Measurements from ENCODE around the gene LRRC55.
A peak's percentile ranks its signal among the peaks of the same experiment; 100 is the strongest.

LRRC55 gene

GRCh38 chr11:57135020-57135751, 46.6 kb upstream of the LRRC55 start:
- Histone ChIP-seq H3K4ac (ENCODE audit: low read length) (no peak overlapping the region), H3K79me1 (ENCODE audit: low read depth, low read length) (no peaks in the 10 kb centered on the region), H3K9ac (ENCODE audit: low read depth, low read length, poor library complexity) (no peak overlapping the region), H2AFZ (ENCODE audit: low read length) (no peak overlapping the region), H3K18ac (ENCODE audit: low read length) (no peak overlapping the region), H3K14ac (ENCODE audit: low read length) (no peak overlapping the region), H3K4me2 (ENCODE audit: insufficient read depth, low read length, poor library complexity, severe bottlenecking) (no peak overlapping the region), H2BK120ac (ENCODE audit: low read depth, low read length) (no peak overlapping the region), H3K23ac (ENCODE audit: low read depth, low read length, poor library complexity) (no peak overlapping the region), H2BK5ac (ENCODE audit: low read length) (no peak overlapping the region), H3K9me3 (replicated peaks in 1 of 2; ENCODE audit: control insufficient read depth in 2 of 2, insufficient read depth in 1 of 2, low read depth in 1 of 2, low read length in 2 of 2) (peaks cover 0 to 17% of the 10 kb centered on the region in 2 donors), H4K8ac (ENCODE audit: low read depth, low read length) (no peak overlapping the region), H3K4me3 (ENCODE audit: low read length in 2 of 2) (no peak overlapping the region), H2AK5ac (ENCODE audit: low read depth, low read length) (no peak overlapping the region), H4K91ac (ENCODE audit: low read depth, low read length, poor library complexity) (no peak overlapping the region), H3K27me3 (ENCODE audit: control insufficient read depth in 3 of 3, insufficient read depth in 3 of 3, low read depth in 1 of 3, low read length in 3 of 3) (no peaks in the 10 kb centered on the region), H2BK12ac (ENCODE audit: low read length) (no peak overlapping the region), H2BK15ac (ENCODE audit: low read length) (no peak overlapping the region), H3K27ac (replicated peaks; ENCODE audit: low read length) (no peak overlapping the region), H3K4me1 (ENCODE audit: control insufficient read depth in 2 of 2, insufficient read depth in 1 of 2, low read depth in 1 of 2, low read length in 2 of 2) (no peaks in the 10 kb centered on the region), H3K36me3 (replicated peaks in 1 of 2; ENCODE audit: control insufficient read depth in 2 of 2, insufficient read depth in 2 of 2, low read length in 2 of 2) (no peaks in the 10 kb centered on the region)
- no peak for DNase-seq (ENCODE audit: low spot score)
- WGBS, 2 donors (ENCODE audit: extremely low coverage in 2 of 2, insufficient read length in 2 of 2, insufficient replicate concordance in 1 of 2), result no CpG with 5 or more reads among the region's 3 CpGs

GRCh38 chr11:57140568-57140967, 41.2 kb upstream of the LRRC55 start:
- Histone ChIP-seq H3K18ac (ENCODE audit: low read length) (no peak overlapping the region), H2AFZ (ENCODE audit: low read length) (no peak overlapping the region), H2AK5ac (ENCODE audit: low read depth, low read length) (no peak overlapping the region), H3K9me3 (replicated peaks in 1 of 2; ENCODE audit: control insufficient read depth in 2 of 2, insufficient read depth in 1 of 2, low read depth in 1 of 2, low read length in 2 of 2) (peaks cover 0 to 17% of the 10 kb centered on the region in 2 donors), H3K14ac (ENCODE audit: low read length) (no peak overlapping the region), H3K27ac (replicated peaks; ENCODE audit: low read length) (no peak overlapping the region), H3K4me1 (ENCODE audit: control insufficient read depth in 2 of 2, insufficient read depth in 1 of 2, low read depth in 1 of 2, low read length in 2 of 2) (peaks cover 1 to 2% of the 10 kb centered on the region in 2 donors), H3K4me2 (ENCODE audit: insufficient read depth, low read length, poor library complexity, severe bottlenecking) (no peak overlapping the region), H3K9ac (ENCODE audit: low read depth, low read length, poor library complexity) (no peak overlapping the region), H2BK120ac (ENCODE audit: low read depth, low read length) (no peak overlapping the region), H3K4ac (ENCODE audit: low read length) (no peak overlapping the region), H4K8ac (ENCODE audit: low read depth, low read length) (no peak overlapping the region), H3K23ac (ENCODE audit: low read depth, low read length, poor library complexity) (no peak overlapping the region), H4K91ac (ENCODE audit: low read depth, low read length, poor library complexity) (no peak overlapping the region), H2BK15ac (ENCODE audit: low read length) (no peak overlapping the region), H3K36me3 (replicated peaks in 1 of 2; ENCODE audit: control insufficient read depth in 2 of 2, insufficient read depth in 2 of 2, low read length in 2 of 2) (no peaks in the 10 kb centered on the region), H2BK5ac (ENCODE audit: low read length) (no peak overlapping the region), H3K27me3 (ENCODE audit: control insufficient read depth in 3 of 3, insufficient read depth in 3 of 3, low read depth in 1 of 3, low read length in 3 of 3) (no peaks in the 10 kb centered on the region), H2BK12ac (ENCODE audit: low read length) (no peak overlapping the region), H3K4me3 (ENCODE audit: low read length in 2 of 2) (no peak overlapping the region), H3K79me1 (ENCODE audit: low read depth, low read length) (no peaks in the 10 kb centered on the region)
- DNase-seq (ENCODE audit: low spot score), result no peak
- WGBS, 2 donors (ENCODE audit: extremely low coverage in 2 of 2, insufficient read length in 2 of 2, insufficient replicate concordance in 1 of 2), result 100% methylated on average over 1 of the region's 2 CpGs; no CpG with 5 or more reads in 1 of the 2 donors

- H3K9ac ChIP-seq (ENCODE audit: low read depth, low read length, poor library complexity), result no peak overlapping the region
- H2AK5ac ChIP-seq (ENCODE audit: low read depth, low read length), result no peak overlapping the region
- no peaks in the 10 kb centered on the region for H3K27me3 ChIP-seq (ENCODE audit: control insufficient read depth in 3 of 3, insufficient read depth in 3 of 3, low read depth in 1 of 3, low read length in 3 of 3)
- H2BK5ac ChIP-seq (ENCODE audit: low read length), result no peak overlapping the region
- no peak for DNase-seq (ENCODE audit: low spot score)
- no peak overlapping the region for H2BK12ac ChIP-seq (ENCODE audit: low read length)
- H3K23ac ChIP-seq (ENCODE audit: low read depth, low read length, poor library complexity), result no peak overlapping the region
- H3K4me2 ChIP-seq (ENCODE audit: insufficient read depth, low read length, poor library complexity, severe bottlenecking), result no peak overlapping the region
- H4K91ac ChIP-seq (ENCODE audit: low read depth, low read length, poor library complexity), result no peak overlapping the region
- no peak overlapping the region for H2BK120ac ChIP-seq (ENCODE audit: low read depth, low read length)
- H3K4ac ChIP-seq (ENCODE audit: low read length), result no peak overlapping the region
- no peak overlapping the region for H3K14ac ChIP-seq (ENCODE audit: low read length)
- H2AFZ ChIP-seq (ENCODE audit: low read length), result no peak overlapping the region
- no peak overlapping the region for H2BK15ac ChIP-seq (ENCODE audit: low read length)
- H3K79me1 ChIP-seq (ENCODE audit: low read depth, low read length), result no peaks in the 10 kb centered on the region
- H3K36me3 ChIP-seq (replicated peaks in 1 of 2; ENCODE audit: control insufficient read depth in 2 of 2, insufficient read depth in 2 of 2, low read length in 2 of 2), result no peaks in the 10 kb centered on the region
- no peak overlapping the region for H3K4me3 ChIP-seq (ENCODE audit: low read length in 2 of 2)
- H3K4me1 ChIP-seq (ENCODE audit: control insufficient read depth in 2 of 2, insufficient read depth in 1 of 2, low read depth in 1 of 2, low read length in 2 of 2), result peaks cover 1 to 2% of the 10 kb centered on the region in 2 donors
- H4K8ac ChIP-seq (ENCODE audit: low read depth, low read length), result no peak overlapping the region
- H3K9me3 ChIP-seq (replicated peaks in 1 of 2; ENCODE audit: control insufficient read depth in 2 of 2, insufficient read depth in 1 of 2, low read depth in 1 of 2, low read length in 2 of 2), result peaks cover 0 to 7% of the 10 kb centered on the region in 2 donors
- H3K27ac ChIP-seq (replicated peaks; ENCODE audit: low read length), result no peak overlapping the region
- no CpG with 5 or more reads among the region's 4 CpGs for WGBS, 2 donors (ENCODE audit: extremely low coverage in 2 of 2, insufficient read length in 2 of 2, insufficient replicate concordance in 1 of 2)
- no peak overlapping the region for H3K18ac ChIP-seq (ENCODE audit: low read length)
Measured at GRCh38 chr11:57143459-57143858, 38.3 kb upstream of the LRRC55 start.

GRCh38 chr11:57144075-57144474, 37.7 kb upstream of the LRRC55 start:
- Histone ChIP-seq H2BK15ac (ENCODE audit: low read length) (no peak overlapping the region), H2BK12ac (ENCODE audit: low read length) (no peak overlapping the region), H3K36me3 (replicated peaks in 1 of 2; ENCODE audit: control insufficient read depth in 2 of 2, insufficient read depth in 2 of 2, low read length in 2 of 2) (no peaks in the 10 kb centered on the region), H3K79me1 (ENCODE audit: low read depth, low read length) (no peaks in the 10 kb centered on the region), H3K18ac (ENCODE audit: low read length) (no peak overlapping the region), H3K4me1 (ENCODE audit: control insufficient read depth in 2 of 2, insufficient read depth in 1 of 2, low read depth in 1 of 2, low read length in 2 of 2) (peaks cover 1 to 2% of the 10 kb centered on the region in 2 donors), H3K9ac (ENCODE audit: low read depth, low read length, poor library complexity) (no peak overlapping the region), H3K4me3 (ENCODE audit: low read length in 2 of 2) (no peak overlapping the region), H3K4ac (ENCODE audit: low read length) (no peak overlapping the region), H2AK5ac (ENCODE audit: low read depth, low read length) (no peak overlapping the region), H4K8ac (ENCODE audit: low read depth, low read length) (no peak overlapping the region), H2AFZ (ENCODE audit: low read length) (peak overlapping the region; percentile 52), H3K14ac (ENCODE audit: low read length) (no peak overlapping the region), H3K27ac (replicated peaks; ENCODE audit: low read length) (no peak overlapping the region), H4K91ac (ENCODE audit: low read depth, low read length, poor library complexity) (no peak overlapping the region), H2BK120ac (ENCODE audit: low read depth, low read length) (no peak overlapping the region), H3K23ac (ENCODE audit: low read depth, low read length, poor library complexity) (no peak overlapping the region), H3K9me3 (replicated peaks in 1 of 2; ENCODE audit: control insufficient read depth in 2 of 2, insufficient read depth in 1 of 2, low read depth in 1 of 2, low read length in 2 of 2) (peaks cover 0 to 4% of the 10 kb centered on the region in 2 donors), H3K4me2 (ENCODE audit: insufficient read depth, low read length, poor library complexity, severe bottlenecking) (no peak overlapping the region), H3K27me3 (ENCODE audit: control insufficient read depth in 3 of 3, insufficient read depth in 3 of 3, low read depth in 1 of 3, low read length in 3 of 3) (no peaks in the 10 kb centered on the region), H2BK5ac (ENCODE audit: low read length) (no peak overlapping the region)
- no CpG with 5 or more reads among the region's 5 CpGs for whole genome bisulfite sequencing, 2 donors (ENCODE audit: extremely low coverage in 2 of 2, insufficient read length in 2 of 2, insufficient replicate concordance in 1 of 2)
- DNase-seq (ENCODE audit: low spot score), result no peak
